Measurements from ENCODE around the gene SLC9A9. TPM values are rescaled to one million over a fixed set of nuclear protein-coding genes. Genes with fewer than 3 reads are reported as not detected.

The SLC9A9 gene
- total and polyA plus RNA-seq, 10 of the 15 experiments (the other 5 are each of a cell fraction or from before 2014, with no cell fraction given) = 3.5 to 14.2 (median 9.3) TPM

DNA sequence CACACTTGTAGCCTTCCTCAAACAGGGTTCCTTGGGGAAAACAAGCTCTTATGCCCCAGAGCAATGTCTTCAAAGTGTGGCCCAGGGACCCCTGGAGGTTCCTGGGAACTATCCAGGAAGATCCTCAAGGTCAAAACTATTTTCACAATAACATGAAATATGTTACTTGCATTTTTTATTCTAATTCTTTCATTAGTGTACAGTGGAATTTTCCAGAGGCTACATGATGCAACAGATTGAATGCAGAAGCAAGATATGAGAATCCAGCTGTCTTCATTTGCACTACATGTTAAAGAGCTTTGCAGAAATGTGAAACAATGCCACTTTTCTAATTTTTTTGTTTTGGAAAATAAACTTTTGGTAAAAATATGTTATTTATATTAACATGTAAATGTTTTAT lies 190.9 kb downstream of the SLC9A9 start (continued):
- TF ChIP-seq, protein P1, sequence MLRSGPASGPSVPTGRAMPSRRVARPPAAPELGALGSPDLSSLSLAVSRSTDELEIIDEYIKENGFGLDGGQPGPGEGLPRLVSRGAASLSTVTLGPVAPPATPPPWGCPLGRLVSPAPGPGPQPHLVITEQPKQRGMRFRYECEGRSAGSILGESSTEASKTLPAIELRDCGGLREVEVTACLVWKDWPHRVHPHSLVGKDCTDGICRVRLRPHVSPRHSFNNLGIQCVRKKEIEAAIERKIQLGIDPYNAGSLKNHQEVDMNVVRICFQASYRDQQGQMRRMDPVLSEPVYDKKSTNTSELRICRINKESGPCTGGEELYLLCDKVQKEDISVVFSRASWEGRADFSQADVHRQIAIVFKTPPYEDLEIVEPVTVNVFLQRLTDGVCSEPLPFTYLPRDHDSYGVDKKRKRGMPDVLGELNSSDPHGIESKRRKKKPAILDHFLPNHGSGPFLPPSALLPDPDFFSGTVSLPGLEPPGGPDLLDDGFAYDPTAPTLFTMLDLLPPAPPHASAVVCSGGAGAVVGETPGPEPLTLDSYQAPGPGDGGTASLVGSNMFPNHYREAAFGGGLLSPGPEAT (IDR thresholded peaks at IDR 0.05; ENCODE audit: low read depth) = no peak
- TF ChIP-seq SP1 (IDR thresholded peaks at IDR 0.05; ENCODE audit: low read depth, low read length) (no peak), IKZF2 (IDR thresholded peaks at IDR 0.05) (no peak), TCF12 (IDR thresholded peaks at IDR 0.05; ENCODE audit: low read depth, low read length) (no peak)
- TF ChIP-seq, protein P2, sequence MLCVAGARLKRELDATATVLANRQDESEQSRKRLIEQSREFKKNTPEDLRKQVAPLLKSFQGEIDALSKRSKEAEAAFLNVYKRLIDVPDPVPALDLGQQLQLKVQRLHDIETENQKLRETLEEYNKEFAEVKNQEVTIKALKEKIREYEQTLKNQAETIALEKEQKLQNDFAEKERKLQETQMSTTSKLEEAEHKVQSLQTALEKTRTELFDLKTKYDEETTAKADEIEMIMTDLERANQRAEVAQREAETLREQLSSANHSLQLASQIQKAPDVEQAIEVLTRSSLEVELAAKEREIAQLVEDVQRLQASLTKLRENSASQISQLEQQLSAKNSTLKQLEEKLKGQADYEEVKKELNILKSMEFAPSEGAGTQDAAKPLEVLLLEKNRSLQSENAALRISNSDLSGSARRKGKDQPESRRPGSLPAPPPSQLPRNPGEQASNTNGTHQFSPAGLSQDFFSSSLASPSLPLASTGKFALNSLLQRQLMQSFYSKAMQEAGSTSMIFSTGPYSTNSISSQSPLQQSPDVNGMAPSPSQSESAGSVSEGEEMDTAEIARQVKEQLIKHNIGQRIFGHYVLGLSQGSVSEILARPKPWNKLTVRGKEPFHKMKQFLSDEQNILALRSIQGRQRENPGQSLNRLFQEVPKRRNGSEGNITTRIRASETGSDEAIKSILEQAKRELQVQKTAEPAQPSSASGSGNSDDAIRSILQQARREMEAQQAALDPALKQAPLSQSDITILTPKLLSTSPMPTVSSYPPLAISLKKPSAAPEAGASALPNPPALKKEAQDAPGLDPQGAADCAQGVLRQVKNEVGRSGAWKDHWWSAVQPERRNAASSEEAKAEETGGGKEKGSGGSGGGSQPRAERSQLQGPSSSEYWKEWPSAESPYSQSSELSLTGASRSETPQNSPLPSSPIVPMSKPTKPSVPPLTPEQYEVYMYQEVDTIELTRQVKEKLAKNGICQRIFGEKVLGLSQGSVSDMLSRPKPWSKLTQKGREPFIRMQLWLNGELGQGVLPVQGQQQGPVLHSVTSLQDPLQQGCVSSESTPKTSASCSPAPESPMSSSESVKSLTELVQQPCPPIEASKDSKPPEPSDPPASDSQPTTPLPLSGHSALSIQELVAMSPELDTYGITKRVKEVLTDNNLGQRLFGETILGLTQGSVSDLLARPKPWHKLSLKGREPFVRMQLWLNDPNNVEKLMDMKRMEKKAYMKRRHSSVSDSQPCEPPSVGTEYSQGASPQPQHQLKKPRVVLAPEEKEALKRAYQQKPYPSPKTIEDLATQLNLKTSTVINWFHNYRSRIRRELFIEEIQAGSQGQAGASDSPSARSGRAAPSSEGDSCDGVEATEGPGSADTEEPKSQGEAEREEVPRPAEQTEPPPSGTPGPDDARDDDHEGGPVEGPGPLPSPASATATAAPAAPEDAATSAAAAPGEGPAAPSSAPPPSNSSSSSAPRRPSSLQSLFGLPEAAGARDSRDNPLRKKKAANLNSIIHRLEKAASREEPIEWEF (IDR thresholded peaks at IDR 0.05; ENCODE audit: insufficient replicate concordance, low read depth, low read length) = no peak

DNA sequence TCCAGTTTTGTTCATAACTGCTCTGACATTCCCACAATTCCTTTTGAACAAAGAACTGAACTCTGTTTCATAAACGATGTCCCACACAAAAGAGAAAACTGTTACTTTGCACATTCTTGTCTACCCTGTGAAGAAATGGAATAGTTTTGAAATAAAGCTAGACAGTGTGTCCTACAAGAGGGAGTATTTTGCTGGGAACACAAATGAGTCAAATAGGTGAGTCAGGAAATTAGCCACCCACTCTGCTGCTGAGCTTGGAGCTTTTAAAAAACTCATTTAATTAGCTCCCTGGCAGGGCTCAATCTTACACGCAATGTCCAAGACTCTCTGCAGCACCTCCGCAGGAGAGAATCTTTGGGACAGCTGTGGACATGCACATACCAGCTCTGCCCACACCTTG lies 193.4 kb downstream of the SLC9A9 start:
- no peak overlapping the region for H3K27ac ChIP-seq (ENCODE audit: control insufficient read depth, insufficient read depth)
- no peak overlapping the region for H3K9ac ChIP-seq (ENCODE audit: control insufficient read depth, insufficient read depth, low read length)
- ATAC-seq (no peak), FAIRE-seq (no peak), DNase-seq (ENCODE audit: low read depth, low spot score) (no peak)
- intact Hi-C loops (cut with micrococcal nuclease; ENCODE audit: unreplicated experiment) = no loop called here
- no TSS peak for BruUV-seq (replicated peaks)
- in situ Hi-C loops (cut with MboI) = no loop called here
- no peak overlapping the region for H3K4me2 ChIP-seq (ENCODE audit: control insufficient read depth, insufficient read depth)
- ChIA-PET RAD21 (ENCODE audit: unreplicated experiment) (no interaction called here), CTCF (interaction anchor here (1.2 to 2.6 kb wide), 3 partner anchors 10 to 779 kb away, joined by 3 to 7 read pairs (median 5); no protein-coding TSS in a partner anchor), POLR2A (no interaction called here), SMC1A (ENCODE audit: uncharacterized antibody, unreplicated experiment) (interaction anchor here (0.9 to 1.0 kb wide), 2 partner anchors 11 to 531 kb away, joined by 3 read pairs; no protein-coding TSS in a partner anchor)
- 46% methylated on average over 3 of the region's 3 CpGs for WGBS (ENCODE audit: insufficient coverage, insufficient replicate concordance, low lambda C conversion rate, missing lambda C conversion rate)
- TF ChIP-seq MYC (IDR thresholded peaks at IDR 0.05; ENCODE audit: insufficient read depth, insufficient read length, insufficient replicate concordance, low read length, severe bottlenecking) (no peak), ZNF384 (IDR thresholded peaks at IDR 0.05; ENCODE audit: borderline replicate concordance, low read depth, low read length) (no peak), JUND (IDR thresholded peaks at IDR 0.05; ENCODE audit: low read depth, low read length) (no peak), EED (IDR thresholded peaks at IDR 0.05; ENCODE audit: low read depth) (no peak)
- H3K79me2 ChIP-seq (ENCODE audit: control insufficient read depth, insufficient read depth, low read length) = no peaks in the 10 kb centered on the region
- no peaks in the 10 kb centered on the region; a peak in 1 of 4 replicates for H3K36me3 ChIP-seq (ENCODE audit: control insufficient read depth in 2 of 2, insufficient read depth in 2 of 2, low read length in 1 of 2)
- no peak overlapping the region for H3K4me3 ChIP-seq
- H3K27me3 ChIP-seq (replicated peaks in 1 of 2; ENCODE audit: control insufficient read depth in 2 of 2, insufficient read depth in 2 of 2, low read length in 1 of 2) = no peaks in the 10 kb centered on the region
- H3K9me3 ChIP-seq (replicated peaks; ENCODE audit: control insufficient read depth, insufficient read depth, low read length) = no peaks in the 10 kb centered on the region
- no peak overlapping the region for H2AFZ ChIP-seq (ENCODE audit: control insufficient read depth, low read depth, low read length)
- no peaks in the 10 kb centered on the region for H4K20me1 ChIP-seq (ENCODE audit: control insufficient read depth, insufficient read depth)
- no peaks in the 10 kb centered on the region for H3K4me1 ChIP-seq (ENCODE audit: control insufficient read depth, insufficient read depth, low read length)
